HepG2 (cell line): ENCODE results near the gene CDKN2AIP. TPM values are rescaled to one million over a fixed set of nuclear protein-coding genes. Genes with fewer than 3 reads are reported as not detected.

Experiments
- ATAC-seq: fragments of 200-7000 bp; cut with Tn5 transposase; 3 replicates; pipeline ENCODE4 v1.9.1; 2020; ENCODE audit warnings: mild to moderate bottlenecking, moderate library complexity
- BruUV-seq: library from RNA; stranded (reverse); fragments of 400-500 nt; replicated peaks from 2 replicates; lab custom pipeline; 2021; lab: Mats Ljungman, UMichigan
- CTCF ChIA-PET: fragments of 300-600 bp; formaldehyde crosslinking; extraction: SDS; loops from one replicate; lab custom pipeline; 2021; ENCODE audit warnings: low total read pairs, inconsistent platforms, low intra/inter-chr PET ratio; lab: Yijun Ruan, JAX
- POLR2A ChIA-PET: fragments of 350-600 bp; sonication (Branson Sonifier 250); formaldehyde crosslinking; loops from one replicate; lab custom pipeline; 2020; ENCODE audit warnings: antibody characterized with exemption, inconsistent platforms; lab: Yijun Ruan, JAX
- DNase-seq: peaks from one replicate; pipeline ENCODE4 v3.0.0-alpha.2; 2015; ENCODE audit warnings: low spot score
- FAIRE-seq: peaks from 3 replicates; lab custom pipeline; 2011; peaks lifted over from hg19 to GRCh38; lab: Jason Lieb, UNC
- H2AFZ ChIP-seq: one replicate; pipeline ENCODE4 v1.6.1; 2011; ENCODE audit warnings: low read length, inconsistent platforms
- H3K27ac ChIP-seq: fragments of 300-600 bp; 3 replicates; pipeline ENCODE4 v1.8.0; 2011; ENCODE audit warnings: mixed run types, mild to moderate bottlenecking, mixed read lengths, low read length, inconsistent platforms; ENCODE audit not compliant: insufficient read depth; ENCODE audit errors: extremely low read length
- H3K27me3 ChIP-seq, 2 experiments: fragments of 200-600 bp in 1 of 2; 2 replicates in 1 of 2; 3 replicates in 1 of 2; pipeline versions ENCODE4 v1.6.0 to v1.8.0; 2011; ENCODE audit warnings: low read length in 2 of 2, mild to moderate bottlenecking in 2 of 2, moderate library complexity in 2 of 2, inconsistent platforms in 1 of 2; ENCODE audit not compliant: insufficient read depth in 2 of 2, control insufficient read depth in 1 of 2
- H3K36me3 ChIP-seq, 2 experiments: fragments of 200-600 bp in 1 of 2; replicated peaks in 1 of 2; 2 replicates in 1 of 2; 3 replicates in 1 of 2; pipeline versions ENCODE4 v1.5.1 to v1.8.0; 2011; ENCODE audit warnings: low read length in 2 of 2, inconsistent platforms in 1 of 2; ENCODE audit not compliant: insufficient read depth in 2 of 2, control insufficient read depth in 1 of 2
- H3K4me1 ChIP-seq: 2 replicates; pipeline ENCODE4 v1.5.1; 2012; ENCODE audit warnings: low read length, inconsistent platforms; ENCODE audit not compliant: insufficient read depth
- H3K4me2 ChIP-seq: 2 replicates; pipeline ENCODE4 v1.6.0; 2011; ENCODE audit warnings: low read depth, low read length, inconsistent platforms
- H3K4me3 ChIP-seq, 3 experiments: fragments of 200-600 bp in 1 of 3; sonication (generic), shearing (Covaris generic) in 1 of 3; replicated peaks in 1 of 3; 2 replicates each; pipeline ENCODE4 v1.5.1; 2011 to 2016; ENCODE audit warnings: low read length in 3 of 3, inconsistent platforms in 2 of 3, low read depth in 2 of 3, mild to moderate bottlenecking in 2 of 3, control low read depth in 1 of 3, mixed read lengths in 1 of 3; ENCODE audit not compliant: insufficient read depth in 1 of 3
- H3K79me2 ChIP-seq: one replicate; pipeline ENCODE4 v1.6.1; 2011; ENCODE audit warnings: low read length, inconsistent platforms; ENCODE audit not compliant: insufficient read depth
- H3K9ac ChIP-seq: 2 replicates; pipeline ENCODE4 v1.6.0; 2011; ENCODE audit warnings: mild to moderate bottlenecking, low read depth, low read length, inconsistent platforms; ENCODE audit not compliant: insufficient read depth
- H3K9me3 ChIP-seq: 2 replicates; pipeline ENCODE4 v1.5.1; 2012; ENCODE audit warnings: mild to moderate bottlenecking, low read length
- H4K20me1 ChIP-seq: 2 replicates; pipeline ENCODE4 v1.6.0; 2011; ENCODE audit warnings: inconsistent platforms, mild to moderate bottlenecking, low read length, moderate library complexity; ENCODE audit not compliant: insufficient read depth
- CBX5 ChIP-seq: sonication (generic); formaldehyde crosslinking; IDR thresholded peaks from 2 replicates; pipeline ENCODE4 v1.4.0; 2020; ENCODE audit warnings: missing genetic modification reagents, borderline replicate concordance
- NR2F1 ChIP-seq, 2 experiments: fragments of 450-650 bp in 1 of 2; formaldehyde crosslinking in 1 of 2; IDR thresholded peaks; 2 replicates each; pipeline versions ENCODE4 v1.5.0 to v1.6.1; 2016 to 2020; ENCODE audit warnings: mild to moderate bottlenecking in 1 of 2, missing compliant biosample characterization in 1 of 2, missing genetic modification reagents in 1 of 2, moderate library complexity in 1 of 2
- SUZ12 ChIP-seq: fragments of 150-350 bp; IDR thresholded peaks from 2 replicates; pipeline ENCODE4 v1.6.1; 2014; ENCODE audit warnings: low read depth, low read length
- ZBTB33 ChIP-seq: sonication (generic); formaldehyde crosslinking; IDR thresholded peaks from 2 replicates; pipeline ENCODE4 v1.4.0; 2020; ENCODE audit warnings: missing genetic modification reagents
- ZBTB38 ChIP-seq: sonication (generic); formaldehyde crosslinking; IDR thresholded peaks from 2 replicates; pipeline ENCODE4 v1.5.1; 2020; ENCODE audit warnings: mild to moderate bottlenecking, missing genetic modification reagents
- ZNF205 ChIP-seq: IDR thresholded peaks from 2 replicates; pipeline ENCODE4 v1.6.1; 2018; ENCODE audit warnings: missing biosample characterization, missing genetic modification reagents
- ZNF747 ChIP-seq: sonication (generic); formaldehyde crosslinking; IDR thresholded peaks from 2 replicates; pipeline ENCODE4 v1.8.1; 2023; ENCODE audit warnings: missing genetic modification reagents, mild to moderate bottlenecking, borderline replicate concordance
- ZNF83 ChIP-seq: sonication (generic); formaldehyde crosslinking; IDR thresholded peaks from 2 replicates; pipeline ENCODE4 v1.4.0; 2020; ENCODE audit warnings: missing genetic modification reagents, mild to moderate bottlenecking, borderline replicate concordance
- WGBS: methylation state at CpG from one replicate; pipeline ENCODE4 v1.1.6; 2017; ENCODE audit warnings: low lambda C conversion rate; 5-methylcytosine and 5-hydroxymethylcytosine counted together
- in situ Hi-C: cut with HindIII; loops from 2 replicates; pipeline ENCODE4 v1.10.0; 2017; ENCODE audit warnings: low pct_unique_long_range_greater_than_20kb; ENCODE audit not compliant: extremely low pct_ligation_motif_present
- intact Hi-C: fragments of 100-400 bp; cut with micrococcal nuclease; formaldehyde crosslinking; loops from one replicate; pipeline ENCODE4 v1.10.0; 2022; ENCODE audit not compliant: unreplicated experiment
- polyA plus RNA-seq, 8 experiments: library from polyadenylated mRNA; depleted of rRNA in 3 of 8; stranded (reverse) in 7 of 8; unstranded in 1 of 8; fragments of >200 nt; fragmentation: Illumina TruSeq in 4 of 8; extraction: Trizol in 4 of 8; gene quantifications; 2 replicates each; pipeline versions ENCODE4 v1.2.1 to v1.2.3, GENCODE V29; 2011 to 2016; ENCODE audit warnings: low read depth in 4 of 8, missing spikeins in 1 of 8, mixed read lengths in 1 of 8; ENCODE audit not compliant: insufficient read depth in 1 of 8
- total RNA-seq, 5 experiments: library from RNA; depleted of rRNA; stranded (reverse); fragments of >200 nt; fragmentation: Illumina TruSeq; extraction: Trizol; gene quantifications; 2 replicates each; pipeline ENCODE4 v1.2.3, GENCODE V29; 2016; ENCODE audit warnings: low read depth in 1 of 5
- TF ChIP-seq, protein P1 (sequence below): sonication (generic); formaldehyde crosslinking; IDR thresholded peaks from 2 replicates; pipeline ENCODE4 v1.4.0; 2020; ENCODE audit warnings: mild to moderate bottlenecking, missing genetic modification reagents, borderline replicate concordance
- TF ChIP-seq, protein P2 (sequence below): sonication (generic); formaldehyde crosslinking; IDR thresholded peaks from 2 replicates; pipeline ENCODE4 v1.9.0; 2022; ENCODE audit warnings: missing genetic modification reagents, mild to moderate bottlenecking, borderline replicate concordance

CDKN2AIP gene
- total and polyA plus RNA-seq, 2 of the 13 experiments (the other 11 are each of a cell fraction or from before 2014, with no cell fraction given) = 17.0 to 18.7 TPM

GRCh38 chr4:183405303-183405702 lies 39.1 kb upstream of the CDKN2AIP start:
- ATAC-seq (no peak), DNase-seq (no peak)
- Histone ChIP-seq H3K27me3 (peaks cover 1 to 10% of the 10 kb centered on the region in 2 experiments; a peak in 2 of 5 replicates), H2AFZ (no peak overlapping the region), H3K79me2 (no peaks in the 10 kb centered on the region), H3K4me2 (no peak overlapping the region), H3K36me3 (no peaks in the 10 kb centered on the region), H3K27ac (no peak overlapping the region), H3K4me3 (no peak overlapping the region)
- intact Hi-C loops (loop anchor here (5.0 to 10.0 kb wide), 2 partner anchors 118 to 331 kb away; no protein-coding TSS in a partner anchor), in situ Hi-C loops (loop anchor here (25.0 kb wide), 1 partner anchor 343 kb away; no protein-coding TSS in a partner anchor)
- CTCF ChIA-PET = no interaction called here
- POLR2A ChIA-PET = no interaction called here
- BruUV-seq = no TSS peak
- no peak for TF ChIP-seq CBX5
- TF ChIP-seq ZBTB33 (CRISPR knock-in tag) = 0 out of 2 replicates have a peak, but pooled peaks have one; percentile 36
- TF ChIP-seq, all 625 proteins: peak for 1
- WGBS = 25% methylated on average over 10 of the region's 11 CpGs
- Histone ChIP-seq H3K9me3 (no peaks in the 10 kb centered on the region), H4K20me1 (no peaks in the 10 kb centered on the region), H3K9ac (no peak overlapping the region), H3K4me1 (peaks cover 26% of the 10 kb centered on the region)
- FAIRE-seq = no peak

- H3K9me3 ChIP-seq = no peaks in the 10 kb centered on the region
- H3K27me3 ChIP-seq = peaks cover 1 to 10% of the 10 kb centered on the region in 2 experiments; a peak in 2 of 5 replicates
- no peak overlapping the region for H3K27ac ChIP-seq
- peak overlapping the region; percentile 40; the same call in 1 of the 2 replicates for H3K9ac ChIP-seq
- FAIRE-seq (no peak), ATAC-seq (peak; percentile 87), DNase-seq (peak; percentile 60)
- in situ Hi-C loops (loop anchor here (25.0 kb wide), 1 partner anchor 345 kb away; no protein-coding TSS in a partner anchor), intact Hi-C loops (loop anchor here (1.0 to 10.0 kb wide), 4 partner anchors 42 to 469 kb away; no protein-coding TSS in a partner anchor)
- BruUV-seq = no TSS peak
- no peaks in the 10 kb centered on the region for H3K79me2 ChIP-seq
- H3K4me1 ChIP-seq = peaks cover 42% of the 10 kb centered on the region
- WGBS = 1% methylated on average over 11 of the region's 32 CpGs
- H3K4me3 ChIP-seq = peak overlapping the region; percentile 34 to 63 (median 57); a peak in 5 of 6 replicates
- H3K36me3 ChIP-seq = no peaks in the 10 kb centered on the region
- H3K4me2 ChIP-seq = peak overlapping the region; percentile 96
- no peak overlapping the region for H2AFZ ChIP-seq
- ChIA-PET CTCF (interaction anchor here (1.5 kb wide), 1 partner anchor 469 kb away, joined by 7 read pairs; no protein-coding TSS in a partner anchor), POLR2A (interaction anchor here (0.9 to 1.0 kb wide), 2 partner anchors 31 to 37 kb away, joined by 3 to 5 read pairs; no protein-coding TSS in a partner anchor)
- H4K20me1 ChIP-seq = no peaks in the 10 kb centered on the region
- TF ChIP-seq, protein P1, sequence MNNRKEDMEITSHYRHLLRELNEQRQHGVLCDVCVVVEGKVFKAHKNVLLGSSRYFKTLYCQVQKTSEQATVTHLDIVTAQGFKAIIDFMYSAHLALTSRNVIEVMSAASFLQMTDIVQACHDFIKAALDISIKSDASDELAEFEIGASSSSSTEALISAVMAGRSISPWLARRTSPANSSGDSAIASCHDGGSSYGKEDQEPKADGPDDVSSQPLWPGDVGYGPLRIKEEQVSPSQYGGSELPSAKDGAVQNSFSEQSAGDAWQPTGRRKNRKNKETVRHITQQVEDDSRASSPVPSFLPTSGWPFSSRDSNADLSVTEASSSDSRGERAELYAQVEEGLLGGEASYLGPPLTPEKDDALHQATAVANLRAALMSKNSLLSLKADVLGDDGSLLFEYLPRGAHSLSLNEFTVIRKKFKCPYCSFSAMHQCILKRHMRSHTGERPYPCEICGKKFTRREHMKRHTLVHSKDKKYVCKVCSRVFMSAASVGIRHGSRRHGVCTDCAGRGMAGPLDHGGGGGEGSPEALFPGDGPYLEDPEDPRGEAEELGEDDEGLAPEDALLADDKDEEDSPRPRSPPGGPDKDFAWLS (CRISPR knock-in tag) = no peak
- TF ChIP-seq SUZ12 (0 out of 2 replicates have a peak, but pooled peaks have one; percentile 5), ZNF205 (CRISPR knock-in tag) (peak; percentile 73; the same call in 1 of the 2 replicates), ZNF83 (CRISPR knock-in tag) (no peak), NR2F1 (CRISPR knock-in tag; IDR thresholded peaks at IDR 0.05) (peak in 1 of 2 experiments; percentile 39; a peak in 1 of 4 replicates), ZBTB38 (CRISPR knock-in tag) (no peak), ZNF747 (no peak)
- TF ChIP-seq, protein P2, sequence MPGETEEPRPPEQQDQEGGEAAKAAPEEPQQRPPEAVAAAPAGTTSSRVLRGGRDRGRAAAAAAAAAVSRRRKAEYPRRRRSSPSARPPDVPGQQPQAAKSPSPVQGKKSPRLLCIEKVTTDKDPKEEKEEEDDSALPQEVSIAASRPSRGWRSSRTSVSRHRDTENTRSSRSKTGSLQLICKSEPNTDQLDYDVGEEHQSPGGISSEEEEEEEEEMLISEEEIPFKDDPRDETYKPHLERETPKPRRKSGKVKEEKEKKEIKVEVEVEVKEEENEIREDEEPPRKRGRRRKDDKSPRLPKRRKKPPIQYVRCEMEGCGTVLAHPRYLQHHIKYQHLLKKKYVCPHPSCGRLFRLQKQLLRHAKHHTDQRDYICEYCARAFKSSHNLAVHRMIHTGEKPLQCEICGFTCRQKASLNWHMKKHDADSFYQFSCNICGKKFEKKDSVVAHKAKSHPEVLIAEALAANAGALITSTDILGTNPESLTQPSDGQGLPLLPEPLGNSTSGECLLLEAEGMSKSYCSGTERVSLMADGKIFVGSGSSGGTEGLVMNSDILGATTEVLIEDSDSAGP (CRISPR knock-in tag) = peak; percentile 72
Measured at GRCh38 chr4:183407128-183407585, 37.3 kb upstream of the CDKN2AIP start.
